Left cardiac atrium (tissue), 4 donors: ENCODE measurements around the gene HDAC7. TPM values are rescaled to one million over a fixed set of nuclear protein-coding genes. Genes with fewer than 3 reads are reported as not detected.
"Not testable (repeated sequence)": the region's sequence is repeated elsewhere in the genome, so short reads cannot be mapped to it uniquely, and the experiment has no call there.

Experiments
- ATAC-seq, 2 donors: fragments of 200-7000 bp; cut with Tn5 transposase; one replicate each; pipeline ENCODE4 v1.9.1; 2020; ENCODE audit warnings: mild to moderate bottlenecking in 2 of 2, moderate library complexity in 2 of 2
- DNase-seq: peaks from one replicate; pipeline ENCODE4 v3.0.0-alpha.2; 2020
- intact Hi-C, 2 donors: fragments of 100-400 bp; cut with DNase I; formaldehyde crosslinking; loops; one replicate each; pipeline versions ENCODE4 v1.14.1 to v1.15.1; 2022 to 2023
- total RNA-seq, 2 donors: library from RNA; stranded (reverse); fragmentation: NEBNext Ultra II Directional; extraction: Animal tissue kit (Norgen Biotek cat#: 25700); gene quantifications; one replicate each; pipeline ENCODE4 v1.2.1, GENCODE V29; 2021
- donor health status: DM: no; HTN: yes; CAD: no.
- donor health status: DM: no; HTN: yes; CAD: no; lungs with severe emphysema.
- donor health status: DM: yes; HTN: yes; CAD: no.
- donor health status: Dilated cardiomyopathy.

The HDAC7 gene
- total RNA-seq, 2 donors from 2014 or later: 41.6 to 58.0 TPM

DNA sequence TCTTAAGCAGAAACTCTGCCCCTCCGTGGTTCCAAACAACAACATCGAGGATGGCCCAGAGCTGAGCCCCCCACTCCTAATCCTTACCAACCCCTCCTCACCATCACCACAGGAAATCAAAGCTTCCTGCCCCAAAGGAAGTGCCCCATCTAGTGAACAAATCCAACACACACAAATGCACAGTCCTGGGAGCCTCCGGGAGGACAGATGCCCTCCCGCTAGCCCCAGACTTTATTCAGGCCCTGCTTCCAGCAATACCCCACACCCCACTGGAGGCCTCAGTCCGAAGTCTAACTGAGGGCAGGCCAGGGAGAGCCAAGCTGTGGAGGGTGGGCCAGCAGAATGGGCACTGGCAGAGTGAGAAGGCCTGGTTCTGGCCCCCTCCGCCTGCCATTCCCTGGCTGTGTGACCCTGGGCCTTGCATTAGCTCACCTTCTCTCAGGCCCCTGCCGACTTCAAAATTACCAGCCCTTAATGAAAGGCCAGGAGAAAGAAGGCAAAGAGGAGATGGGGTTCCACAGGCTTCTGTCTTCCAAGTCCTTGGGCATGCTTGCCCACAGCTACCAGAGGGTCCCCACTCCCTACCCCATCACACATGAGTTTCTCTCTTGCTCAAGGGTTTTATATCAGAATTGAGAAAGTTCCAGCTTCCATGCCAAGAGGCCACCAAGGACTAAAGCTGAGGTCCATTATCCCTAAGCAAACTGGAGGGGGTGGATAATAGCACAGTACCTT is 2.3 kb downstream of the HDAC7 start:
- peak; percentile 13 for DNase-seq
- intact Hi-C loops: no loop called here
- ATAC-seq: no peak

DNA sequence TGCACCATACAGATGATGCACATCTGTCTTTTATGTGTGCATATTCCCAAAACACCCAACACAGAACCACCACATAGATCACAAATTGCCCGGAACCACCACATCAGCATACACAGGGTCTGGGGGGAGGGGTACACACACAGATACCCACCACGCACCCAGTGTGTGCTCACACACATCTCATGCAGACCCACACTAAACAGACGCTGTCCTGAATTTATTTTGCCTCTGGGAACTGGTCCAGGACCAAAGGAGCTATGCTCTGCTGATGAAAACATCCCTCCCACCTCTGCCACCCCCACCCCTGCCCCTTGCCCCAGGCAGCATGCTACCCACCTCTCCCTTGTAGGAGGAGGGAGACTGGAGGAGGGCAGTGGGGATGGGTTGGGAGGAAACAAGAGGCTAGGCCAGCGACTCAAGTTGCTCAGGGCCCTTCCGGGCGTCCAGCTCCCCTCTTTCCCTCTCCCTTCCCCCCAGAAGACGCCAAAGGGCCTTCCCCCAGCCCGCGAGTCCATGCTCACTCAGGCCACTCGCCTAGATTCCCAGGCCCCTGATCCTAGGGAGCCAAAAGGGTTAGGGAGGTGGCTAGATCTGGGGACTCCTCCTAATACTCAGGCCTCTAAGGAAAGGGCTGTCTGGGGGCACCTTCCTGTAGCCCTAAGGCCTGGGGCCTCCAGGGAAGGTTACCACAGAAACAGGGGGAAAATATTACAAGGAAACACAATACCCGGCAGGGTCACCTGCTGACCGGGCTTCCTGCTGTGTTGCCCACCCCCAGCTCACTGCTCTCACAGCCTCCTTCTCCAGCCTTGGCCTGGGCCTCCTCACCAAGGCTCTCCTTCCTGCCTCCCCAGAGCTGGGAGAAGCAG is 3.1 kb downstream of the HDAC7 start:
- DNase-seq (no peak), ATAC-seq (no peak)
- intact Hi-C loops: no loop called here

DNA sequence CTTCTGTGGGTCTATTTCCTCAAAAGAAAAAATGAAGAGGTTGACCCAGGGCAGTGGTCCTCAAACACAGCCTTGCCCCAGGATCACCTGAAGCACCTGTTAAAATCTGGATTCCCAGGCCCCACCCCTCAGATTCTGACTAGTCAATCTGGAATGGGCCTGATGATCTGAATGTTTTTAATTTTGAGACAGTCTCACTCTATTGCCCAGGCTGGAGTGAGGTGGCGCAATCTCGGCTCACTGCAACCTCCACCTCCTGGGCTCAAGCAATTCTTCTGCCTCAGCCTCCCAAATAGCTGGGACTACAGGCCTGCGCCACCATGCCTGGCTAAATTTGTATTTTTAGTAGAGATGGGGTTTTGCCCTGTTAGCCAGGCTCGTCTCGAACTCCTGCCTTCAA is 4.3 kb downstream of the HDAC7 start:
- DNase-seq, intact Hi-C loops: not testable (repeated sequence)

DNA sequence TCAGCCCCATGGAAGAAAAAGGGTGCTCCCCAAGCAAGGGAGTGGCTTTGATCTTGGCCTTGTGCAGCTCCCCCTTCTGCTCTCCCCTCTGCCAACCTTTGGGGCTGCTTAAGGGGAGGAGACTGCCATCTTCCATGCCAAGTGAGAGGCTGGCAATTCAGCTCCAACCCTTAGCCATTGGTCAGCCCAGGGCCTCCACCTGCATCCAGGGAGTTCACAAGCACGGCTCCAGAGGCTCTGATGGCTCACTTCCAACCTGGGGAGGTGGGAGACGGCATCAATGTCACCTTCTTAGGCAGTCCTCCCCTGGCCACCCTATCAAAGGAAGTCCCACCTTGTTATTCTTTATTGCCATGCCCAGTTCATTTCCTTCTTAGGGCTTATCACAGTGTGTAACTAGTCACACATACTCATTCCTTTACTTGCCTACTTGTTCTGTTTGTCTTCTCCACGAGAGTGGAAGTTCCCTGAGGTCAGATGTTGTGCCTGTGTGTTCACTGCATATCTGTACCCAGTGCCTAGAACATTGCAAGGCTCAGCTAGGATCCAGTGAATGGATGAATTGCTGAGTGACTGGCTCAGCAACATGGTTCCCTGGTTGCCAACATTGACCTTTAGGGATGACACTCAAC is 5.0 kb downstream of the HDAC7 start:
- intact Hi-C loops: no loop called here
- no peak for DNase-seq
- ATAC-seq: no peak

More for the DNA sequence above, 4.3 kb downstream of the HDAC7 start:
- ATAC-seq: not testable (repeated sequence)

DNA sequence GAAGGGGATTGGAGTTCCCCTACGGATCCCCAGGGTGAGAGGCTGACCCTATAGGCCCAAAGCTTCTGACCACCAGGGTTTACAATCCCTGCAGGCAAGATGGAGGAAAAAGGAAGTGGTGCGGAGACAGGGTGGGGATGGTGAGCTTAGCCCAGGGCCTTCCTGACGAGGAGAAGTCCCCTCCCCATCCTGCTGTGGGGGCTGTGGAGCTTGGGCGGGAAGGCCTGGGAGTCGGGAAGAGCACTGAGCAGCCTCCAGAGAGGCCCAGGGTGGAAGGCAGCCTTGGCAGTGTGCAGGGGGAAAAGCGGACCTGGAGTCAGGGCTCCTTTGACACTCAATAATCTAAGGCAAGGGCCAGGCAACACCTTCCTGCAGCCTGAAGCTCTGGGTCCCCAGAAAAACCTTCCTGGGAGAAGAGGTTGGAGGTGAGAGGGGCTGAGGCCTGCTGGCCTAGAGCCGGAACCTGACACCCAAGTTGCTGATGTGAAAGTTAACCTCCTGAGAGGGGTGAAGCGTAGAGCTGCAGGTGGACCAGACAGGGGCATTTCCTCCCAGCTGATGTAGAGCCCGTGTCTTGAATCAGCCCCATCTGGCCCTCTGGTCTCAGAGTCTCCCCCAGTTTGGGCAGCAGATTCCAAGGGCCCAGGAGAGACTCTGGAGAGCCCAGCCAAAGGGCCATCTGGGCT is 6.0 kb downstream of the HDAC7 start:
- DNase-seq (no peak), ATAC-seq (peak in 1 of 2 donors; percentile 2)

DNA sequence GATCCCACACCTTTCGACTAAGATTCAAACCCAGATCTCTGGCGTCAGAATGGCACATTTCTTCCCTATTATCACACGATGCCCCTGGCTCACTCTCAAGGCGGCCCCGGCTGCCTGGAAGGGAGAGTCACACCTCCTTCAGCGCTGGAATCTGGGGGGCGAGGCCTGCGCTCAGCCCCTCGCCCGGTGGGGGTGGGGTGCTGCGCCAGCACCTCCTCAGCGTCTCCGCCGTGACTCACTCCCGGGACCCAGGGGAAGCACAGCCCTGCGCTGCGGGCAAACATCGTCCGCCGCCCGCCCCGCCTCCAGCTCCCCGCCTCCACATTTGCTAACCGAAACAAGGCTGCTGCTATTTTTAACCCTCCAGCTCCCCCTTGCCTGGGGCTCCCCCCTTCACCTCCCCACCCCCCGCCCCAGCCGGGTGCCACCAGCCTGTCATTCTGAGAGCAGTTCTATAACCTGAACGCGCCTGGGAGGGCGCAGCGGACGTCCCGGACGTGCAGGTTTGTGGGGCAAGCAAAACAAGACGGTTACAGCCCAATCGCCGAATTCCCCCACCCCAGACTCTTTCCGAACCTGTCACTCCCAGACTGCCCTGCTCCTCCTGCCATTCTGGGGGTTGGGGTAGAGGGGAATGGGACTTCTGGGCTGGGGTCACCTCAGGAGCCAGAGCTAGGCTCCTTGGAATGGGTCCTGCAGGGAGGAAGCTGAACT is 6.7 kb downstream of the HDAC7 start:
- peak; percentile 71 to 84 for ATAC-seq
- intact Hi-C loops: no loop called here

More for the DNA sequence above, 6.0 kb downstream of the HDAC7 start:
- intact Hi-C loops: no loop called here

DNA sequence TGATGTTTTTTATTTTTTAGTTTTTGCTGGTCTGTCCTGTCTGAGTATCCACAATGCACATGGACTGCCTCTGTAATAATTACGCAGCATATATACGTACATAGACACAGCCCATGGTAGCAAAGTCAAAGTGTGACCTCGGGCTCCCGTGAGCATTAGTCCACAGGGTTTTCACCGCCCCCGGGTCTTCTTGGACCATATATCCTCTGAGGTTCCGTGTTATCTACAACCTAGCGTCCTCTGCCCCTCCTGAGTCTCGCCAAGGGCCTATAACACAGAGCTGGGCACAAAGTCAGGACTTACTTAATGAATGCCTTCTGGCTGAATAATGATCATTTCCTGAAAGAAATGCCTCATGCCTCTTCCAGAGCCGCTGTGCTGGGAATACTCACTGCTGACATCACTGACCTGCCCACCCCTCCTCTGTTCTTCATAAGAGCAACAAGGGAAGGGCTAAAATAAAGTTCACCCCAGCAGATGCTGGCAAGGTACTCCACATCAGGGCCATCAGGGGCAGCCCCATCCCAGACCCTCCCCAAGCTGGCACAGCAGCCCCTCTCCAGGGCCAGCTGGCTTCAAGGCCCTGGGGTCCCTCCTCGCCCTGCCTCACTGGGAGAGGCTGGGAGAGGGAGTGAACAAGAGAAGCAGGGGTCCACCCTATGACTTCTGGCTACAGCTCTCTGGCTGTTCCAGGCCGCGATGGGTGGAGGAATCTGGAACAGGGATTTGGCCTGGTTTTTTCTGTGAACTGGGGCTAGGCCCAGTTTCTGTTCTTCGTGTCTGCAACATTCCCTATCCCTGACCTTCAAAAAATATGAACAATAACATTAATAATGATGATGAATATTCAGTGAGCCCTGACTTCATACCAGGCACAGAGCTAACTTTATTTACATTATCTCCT is 7.9 kb downstream of the HDAC7 start:
- DNase-seq (peak; percentile 81), ATAC-seq (peak; percentile 33 to 55)
- intact Hi-C loops: no loop called here

More for the DNA sequence above, 6.7 kb downstream of the HDAC7 start:
- DNase-seq: peak; percentile 93

DNA sequence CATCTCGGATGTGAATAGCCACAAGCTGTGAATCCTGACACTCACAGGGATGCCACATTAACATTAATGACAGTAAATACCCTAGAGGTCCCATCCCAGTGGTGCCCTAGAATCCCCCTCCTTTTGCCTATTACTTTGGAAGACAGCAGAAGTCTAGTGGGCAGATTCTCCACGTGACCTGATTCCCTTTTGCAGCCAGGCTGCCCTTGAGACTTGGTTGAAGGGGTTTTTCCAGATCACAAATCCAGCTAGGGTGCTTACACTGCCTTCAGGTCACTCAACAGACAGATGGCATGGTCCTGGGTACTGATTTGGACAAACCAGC is 8.7 kb downstream of the HDAC7 start:
- no peak for ATAC-seq
- DNase-seq: no peak
- intact Hi-C loops: no loop called here

DNA sequence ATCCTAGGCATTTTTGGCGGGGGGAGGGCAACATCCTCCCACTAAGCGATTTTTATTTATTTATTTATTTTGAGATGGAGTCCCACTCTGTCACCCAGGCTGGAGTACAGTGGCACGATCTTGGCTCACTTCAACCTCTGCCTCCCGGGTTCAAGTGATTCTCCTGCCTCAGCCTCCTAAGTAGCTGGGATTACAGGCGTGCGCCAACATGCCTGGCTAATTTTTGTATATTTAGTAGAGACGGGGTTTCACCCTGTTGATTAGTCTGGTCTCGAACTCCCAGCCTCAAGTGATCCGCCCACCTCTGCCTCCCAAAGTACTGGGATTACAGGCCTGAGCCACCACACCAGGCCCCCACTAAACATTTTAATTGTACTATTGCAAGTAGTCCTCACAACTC is 10.2 kb downstream of the HDAC7 start:
- DNase-seq, ATAC-seq, intact Hi-C loops: not testable (repeated sequence)

DNA sequence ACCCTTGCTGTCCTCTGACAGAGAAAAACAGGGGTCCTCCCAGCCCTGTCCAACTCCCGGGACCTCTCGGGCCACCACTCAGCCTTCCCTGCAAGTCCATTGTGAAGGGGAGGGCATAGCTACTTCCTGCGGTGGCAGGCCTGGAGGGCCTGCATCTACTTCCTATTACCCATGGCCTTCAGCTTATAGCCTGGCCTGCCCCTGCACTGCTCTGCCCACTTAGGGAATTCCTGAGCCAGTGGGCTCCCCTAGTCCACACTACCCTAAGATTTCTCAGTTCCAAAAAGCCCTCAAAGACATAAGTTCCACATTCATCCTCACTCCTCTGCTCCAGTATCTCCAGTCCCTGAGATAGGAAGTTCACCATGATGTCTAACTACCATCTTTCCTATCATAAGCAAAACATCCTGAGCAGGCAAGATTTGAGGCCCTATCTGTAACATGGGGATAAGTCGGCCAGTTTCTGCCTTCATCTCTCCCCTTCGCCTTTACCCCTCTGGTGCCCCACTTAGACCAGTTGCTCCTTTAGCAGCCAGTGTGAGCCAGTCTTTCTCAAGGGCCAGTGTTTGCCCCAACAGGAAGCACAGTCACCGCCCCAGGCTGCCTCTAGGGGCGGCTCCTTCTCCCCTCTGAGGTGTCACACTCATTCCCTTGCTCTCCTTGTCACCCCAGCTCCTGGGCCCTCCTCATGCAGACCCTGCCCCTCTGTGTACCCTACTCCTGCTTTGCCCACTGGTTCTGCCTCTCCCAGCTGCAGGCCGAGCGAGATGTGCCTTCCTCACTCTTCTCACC is 10.9 kb downstream of the HDAC7 start:
- no peak for ATAC-seq
- intact Hi-C loops: no loop called here
- no peak for DNase-seq

DNA sequence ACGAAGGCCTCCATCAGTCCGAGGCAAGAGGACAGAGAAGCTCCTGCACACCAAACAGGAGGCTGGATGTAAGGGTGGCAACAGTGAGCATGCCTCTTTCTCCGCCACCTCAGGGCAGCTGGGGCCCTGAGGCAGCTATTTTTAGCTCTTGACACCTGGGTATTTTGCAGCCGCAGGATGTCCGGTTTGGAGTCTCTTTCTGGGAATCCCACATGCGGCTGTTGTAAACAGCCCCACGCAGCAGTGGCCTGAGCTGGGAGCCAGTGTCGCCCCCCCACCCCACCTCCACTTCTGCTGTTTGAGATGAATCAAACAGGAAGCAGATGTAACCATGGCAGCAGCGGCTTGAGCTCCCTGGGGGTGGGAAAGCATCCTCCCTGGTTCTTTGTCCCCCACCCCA is 11.7 kb downstream of the HDAC7 start:
- intact Hi-C loops: no loop called here
- peak; percentile 3 to 9 for ATAC-seq
- DNase-seq: peak; percentile 70

DNA sequence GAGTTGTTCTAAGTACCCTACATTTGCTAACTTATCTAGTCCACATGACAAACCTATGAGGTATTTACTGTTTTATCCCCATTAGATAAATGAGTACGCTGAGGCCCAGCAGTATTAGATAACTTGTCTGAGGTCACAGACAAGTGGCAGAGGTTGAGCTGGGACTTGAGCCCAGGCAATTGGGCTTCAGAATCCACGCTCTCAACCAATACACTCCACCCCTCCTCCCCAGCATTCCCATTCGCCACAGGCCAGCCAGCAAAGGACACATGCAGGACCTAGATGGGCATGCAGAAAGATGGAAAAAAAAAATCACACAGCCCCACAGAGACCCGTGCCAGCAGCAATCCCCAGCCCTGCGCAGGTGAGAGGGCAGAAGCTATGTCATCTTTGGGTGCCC is 12.4 kb downstream of the HDAC7 start:
- intact Hi-C loops: no loop called here
- no peak for DNase-seq
- peak; percentile 24 to 32 for ATAC-seq

DNA sequence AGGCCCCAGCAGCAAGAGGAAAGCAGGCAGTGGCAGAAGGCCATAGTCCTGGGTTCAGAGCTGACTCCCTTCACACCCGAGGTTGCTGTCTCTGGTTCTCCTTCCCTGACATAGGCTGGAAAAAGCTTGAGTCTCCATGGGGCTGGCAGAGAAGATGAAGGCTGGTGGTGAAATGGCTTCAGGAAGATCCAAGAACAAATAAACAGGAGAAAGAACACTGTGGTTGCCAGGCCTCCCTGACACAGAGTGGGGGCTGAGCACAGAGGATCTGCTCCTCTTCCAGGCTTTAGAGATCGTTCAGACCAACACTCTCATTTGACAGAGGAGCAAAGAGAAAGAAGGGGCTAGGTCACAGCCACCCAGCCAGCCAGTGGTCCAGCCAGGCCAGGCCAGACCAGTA is 14.3 kb downstream of the HDAC7 start:
- DNase-seq (no peak), ATAC-seq (no peak)
- intact Hi-C loops: no loop called here

DNA sequence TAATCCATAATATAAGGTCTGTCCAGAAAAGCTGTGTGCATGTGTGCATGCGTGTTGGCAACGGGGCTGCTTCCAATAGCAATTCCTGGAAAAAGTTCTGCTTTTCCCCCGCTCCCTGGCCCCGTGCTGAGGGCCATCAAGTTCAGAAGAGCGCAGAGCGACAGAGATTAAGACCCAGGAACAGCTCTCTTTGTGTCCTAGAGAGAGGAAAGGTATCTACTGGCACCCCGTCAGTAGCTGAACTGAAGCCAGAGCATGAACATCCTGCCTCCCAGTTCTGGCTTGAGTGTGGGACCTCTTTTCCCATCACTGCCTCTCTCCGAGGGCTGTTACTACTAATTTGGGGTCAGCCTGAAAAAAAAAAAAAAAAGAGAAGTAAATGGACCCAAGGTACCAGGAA is 15.5 kb downstream of the HDAC7 start:
- ATAC-seq: no peak
- intact Hi-C loops: loop anchor here in 1 of 2 donors (5.0 kb wide), 1 partner anchor 33 kb away; no protein-coding TSS in a partner anchor
- no peak for DNase-seq

DNA sequence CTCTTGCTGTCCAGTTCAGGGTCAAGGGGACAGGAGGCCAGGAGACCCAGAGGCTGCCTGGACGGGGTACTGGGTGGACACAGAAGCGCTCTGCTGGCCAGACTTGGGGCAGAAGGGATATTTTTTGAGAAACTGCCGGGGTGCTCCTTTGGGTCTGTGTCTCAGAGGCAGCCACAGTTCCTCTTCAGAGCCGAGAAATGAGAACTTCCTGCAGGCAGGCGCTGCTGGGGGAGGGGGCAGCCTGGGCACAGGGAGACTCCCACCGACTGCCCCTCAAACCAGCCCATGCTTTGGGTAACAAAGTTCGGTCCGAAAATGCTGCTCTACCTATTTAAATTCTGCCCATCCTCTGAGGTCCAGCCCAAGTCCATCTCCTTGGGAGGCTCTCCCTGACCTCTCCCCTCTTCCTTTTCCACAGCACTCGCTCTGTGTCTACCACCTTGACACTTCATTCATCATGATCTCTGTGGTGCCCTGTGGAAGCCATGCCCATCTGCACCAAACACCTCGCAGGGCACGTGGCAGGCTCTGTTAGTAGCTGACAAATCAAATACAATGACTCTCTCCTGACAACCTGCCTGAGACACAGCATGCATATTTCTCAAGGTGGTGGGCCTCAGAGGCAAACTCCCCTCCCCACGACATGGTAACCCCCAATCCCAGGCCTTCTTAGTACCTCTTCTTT is 16.4 kb downstream of the HDAC7 start:
- no peak for ATAC-seq
- intact Hi-C loops: loop anchor here in 1 of 2 donors (5.0 kb wide), 1 partner anchor 34 kb away; no protein-coding TSS in a partner anchor
- no peak for DNase-seq

DNA sequence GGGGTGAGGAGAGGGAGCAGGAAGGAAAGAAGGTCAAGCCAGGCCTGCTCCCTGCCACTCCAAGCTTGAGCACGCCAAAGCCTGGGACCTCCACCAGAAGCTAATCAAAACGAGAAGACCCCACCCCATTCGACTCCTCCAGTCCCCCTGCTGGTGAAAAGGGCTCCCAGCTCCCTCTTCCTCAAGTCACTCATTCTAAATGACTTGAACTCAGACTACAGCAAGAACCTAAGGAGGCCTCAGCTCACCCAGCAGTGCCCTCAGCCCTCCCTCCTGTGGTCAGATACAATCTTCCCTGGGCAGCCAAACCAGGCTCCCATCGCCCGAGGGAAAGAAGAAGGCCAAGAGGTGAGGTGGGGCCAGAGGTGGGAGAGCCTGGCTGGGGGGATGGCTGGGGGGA is 17.4 kb downstream of the HDAC7 start:
- ATAC-seq (no peak), DNase-seq (no peak)
- intact Hi-C loops: loop anchor here in 1 of 2 donors (5.0 kb wide), 1 partner anchor 35 kb away; no protein-coding TSS in a partner anchor
